GM12891 (cell line): ENCODE measurements around the gene CBX2.
A peak's percentile ranks its signal among the peaks of the same experiment; 100 is the strongest.
"Not testable (repeated sequence)": the region's sequence is repeated elsewhere in the genome, so short reads cannot be mapped to it uniquely, and the experiment has no call there.

Source experiments
- DNase-seq: peaks from one replicate; pipeline ENCODE4 v3.0.0; 2011; ENCODE audit warnings: low spot score; ENCODE audit not compliant: insufficient read length
- FAIRE-seq: peaks from 2 replicates; lab custom pipeline; 2011; peaks lifted over from hg19 to GRCh38; lab: Jason Lieb, UNC
- PAX5 ChIP-seq: IDR thresholded peaks from 2 replicates; pipeline ENCODE4 v1.6.1; 2011; ENCODE audit warnings: low read length, moderate library complexity, mild to moderate bottlenecking; ENCODE audit not compliant: insufficient read depth, severe bottlenecking
- POLR2A ChIP-seq: IDR thresholded peaks from 2 replicates; pipeline ENCODE4 v1.6.1; 2011; ENCODE audit warnings: low read depth, low read length, control low read depth
- POLR2AphosphoS5 ChIP-seq: IDR thresholded peaks from 2 replicates; pipeline ENCODE4 v1.6.1; 2011; ENCODE audit warnings: low read depth, low read length, control low read depth
- POU2F2 ChIP-seq: IDR thresholded peaks from 2 replicates; pipeline ENCODE4 v1.6.1; 2011; ENCODE audit warnings: low read depth, mild to moderate bottlenecking, control low read depth, low read length, moderate library complexity
- SPI1 ChIP-seq: IDR thresholded peaks from 2 replicates; pipeline ENCODE4 v1.6.1; 2011; ENCODE audit warnings: low read depth, low read length, control low read depth
- TAF1 ChIP-seq: IDR thresholded peaks from 2 replicates; pipeline ENCODE4 v1.6.1; 2011; ENCODE audit warnings: low read depth, low read length, control low read depth

Gene CBX2

GRCh38 chr17:79765708-79766107, 12.2 kb upstream of the CBX2 start:
- no peak for FAIRE-seq
- no peak for TF ChIP-seq TAF1
- no peak for TF ChIP-seq POLR2A
- TF ChIP-seq SPI1: no peak
- TF ChIP-seq PAX5: no peak
- TF ChIP-seq POU2F2: no peak
- no peak for TF ChIP-seq POLR2AphosphoS5
- no peak for DNase-seq

GRCh38 chr17:79769570-79770506, 8.1 kb upstream of the CBX2 start:
- TF ChIP-seq SPI1 (no peak), POLR2AphosphoS5 (no peak), TAF1 (no peak), POLR2A (no peak), POU2F2 (no peak), PAX5 (no peak)
- FAIRE-seq (no peak), DNase-seq (no peak)

DNA sequence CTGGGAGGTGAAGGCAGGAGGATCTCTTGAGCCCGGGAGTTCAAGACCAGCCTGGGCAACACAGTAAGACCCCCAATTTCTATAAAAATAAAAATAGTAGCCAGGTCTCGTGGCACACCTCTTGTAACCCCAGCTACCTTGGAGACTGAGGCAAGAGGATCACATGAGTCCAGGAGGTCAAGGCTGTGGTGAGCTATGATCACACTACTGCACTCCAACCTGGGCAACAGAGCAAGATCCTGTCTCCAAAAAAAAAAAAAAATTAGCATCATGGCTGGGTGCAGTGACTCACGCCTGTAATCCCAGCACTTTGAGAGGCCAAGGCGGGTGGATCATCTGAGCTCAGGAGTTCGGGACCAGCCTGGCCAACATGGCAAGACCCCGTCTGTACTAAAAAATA, 6.7 kb upstream of the CBX2 start:
- no peak for TF ChIP-seq POU2F2
- no peak for TF ChIP-seq POLR2A
- no peak for FAIRE-seq
- DNase-seq: no peak

DNA sequence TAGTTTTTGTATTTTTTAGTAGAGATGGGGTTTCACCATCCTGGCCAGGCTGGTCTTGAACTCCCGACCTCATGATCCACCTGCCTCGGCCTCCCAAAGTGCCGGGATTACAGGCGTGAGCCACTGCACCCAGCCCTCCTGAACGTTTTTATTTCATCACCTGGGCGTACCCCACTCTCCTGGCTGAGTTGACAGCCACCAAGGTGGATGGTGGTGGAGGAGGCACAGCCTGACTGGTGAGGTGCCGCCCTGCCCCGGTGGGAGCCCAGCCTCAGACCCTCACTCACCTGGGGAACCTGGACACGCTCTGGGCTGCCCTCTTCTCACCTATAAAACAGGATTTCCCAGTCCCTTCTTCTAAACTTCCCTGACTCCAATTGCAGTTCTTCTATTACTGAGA, 5.2 kb upstream of the CBX2 start:
- FAIRE-seq, DNase-seq: not testable (repeated sequence)

- no peak for TF ChIP-seq TAF1
- TF ChIP-seq SPI1: no peak
- no peak for TF ChIP-seq POLR2A
- TF ChIP-seq POLR2AphosphoS5: no peak
- no peak for TF ChIP-seq POU2F2
- no peak for TF ChIP-seq PAX5
These were observed 3.4 kb upstream of the CBX2 start for GRCh38 chr17:79774561-79774975.

GRCh38 chr17:79775632-79776031, 2.3 kb upstream of the CBX2 start:
- no peak for DNase-seq
- TF ChIP-seq POLR2AphosphoS5 (no peak), PAX5 (no peak), TAF1 (no peak), SPI1 (no peak), POLR2A (no peak), POU2F2 (no peak)
- no peak for FAIRE-seq

More at GRCh38 chr17:79774561-79774975, 3.4 kb upstream of the CBX2 start:
- no peak for DNase-seq
- FAIRE-seq: no peak

DNA sequence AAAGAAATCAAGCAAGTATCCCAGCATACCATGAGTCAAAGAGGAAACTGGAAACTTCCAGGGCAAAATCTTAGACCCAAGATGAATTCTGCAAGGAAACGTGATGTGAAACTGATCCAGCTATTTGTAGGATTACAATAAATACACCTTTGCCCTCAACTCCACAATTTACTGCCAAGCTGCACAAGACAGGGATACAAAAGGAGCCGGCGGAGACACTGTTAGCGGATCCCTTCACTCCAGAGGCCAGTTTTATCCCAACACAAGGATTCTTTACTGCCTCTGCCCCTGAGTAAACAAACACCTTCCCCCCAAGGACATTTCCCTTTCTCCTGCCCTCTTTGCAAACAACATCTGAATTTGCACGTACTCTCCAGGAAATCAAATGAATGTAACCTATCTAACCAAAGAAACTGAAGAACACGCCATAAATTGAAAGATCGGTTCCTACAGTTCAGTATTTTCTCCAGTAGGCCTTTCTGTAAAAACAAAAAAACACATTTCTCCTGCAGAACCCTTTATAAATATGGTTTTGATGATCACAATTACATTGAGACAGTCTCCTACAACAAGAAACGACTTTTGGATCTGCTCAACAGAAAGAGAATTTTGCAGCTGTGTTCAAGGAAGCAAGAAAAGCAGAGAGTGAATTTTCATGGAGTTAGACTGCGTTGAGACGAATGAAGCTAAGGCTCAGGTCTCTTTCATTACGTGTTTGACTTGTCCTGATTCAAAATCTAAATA, 1.4 kb upstream of the CBX2 start:
- TF ChIP-seq PAX5 (no peak), POLR2A (no peak), TAF1 (no peak), POLR2AphosphoS5 (no peak), POU2F2 (no peak)
- FAIRE-seq (no peak), DNase-seq (no peak)

- FAIRE-seq (no peak), DNase-seq (peak; percentile 48)
- no peak for TF ChIP-seq POLR2A
These were observed 641 bp upstream of the CBX2 start for GRCh38 chr17:79777120-79777893.

GRCh38 chr17:79778504-79779083, 646 bp downstream of the CBX2 start:
- no peak for DNase-seq
- TF ChIP-seq POU2F2: no peak
- TF ChIP-seq PAX5: no peak
- TF ChIP-seq POLR2AphosphoS5: no peak
- TF ChIP-seq SPI1: no peak
- no peak for TF ChIP-seq POLR2A
- TF ChIP-seq TAF1: no peak
- FAIRE-seq: no peak
